Bladder microvascular endothelial cell (primary cell): ENCODE measurements around the gene RELN. TPM values are rescaled to one million over a fixed set of nuclear protein-coding genes. Genes with fewer than 3 reads are reported as not detected.

Experiments
- total RNA-seq: library from RNA; depleted of rRNA; stranded (reverse); fragments of >200 nt; gene quantifications from 2 replicates; pipeline ENCODE4 v1.2.3, GENCODE V29; 2014

Gene RELN
- total RNA-seq: 8.1 and 899 TPM in 2 replicates

GRCh38 chr7:103989200-103989784, at the start of gene RELN:
RELN (minus strand) TSS chr7:103989658; CDS start chr7:103989356, 302 bp downstream.

GRCh38 chr7:103446049-103446520, 543.4 kb downstream of the RELN start, which contains the start of gene SLC26A5:
SLC26A5 (minus strand) TSS chr7:103446207; CDS start chr7:103421514, 24,693 bp downstream.

Other genes with a start within 250 kb of the RELN start
- 11.2 and 19.7 TPM in 2 replicates for gene ORC5, start 218.4 kb upstream of the RELN start, total RNA-seq